GM19035 (cell line): Measurements from ENCODE around the gene RNF157.
"Not testable (repeated sequence)": the region's sequence is repeated elsewhere in the genome, so short reads cannot be mapped to it uniquely, and the experiment has no call there.

Experiments used
- ATAC-seq: cut with Tn5 transposase; IDR thresholded peaks from one replicate; pipeline ENCODE4 v1.9.1; 2021; ENCODE audit not compliant: unreplicated experiment

RNF157 gene

DNA sequence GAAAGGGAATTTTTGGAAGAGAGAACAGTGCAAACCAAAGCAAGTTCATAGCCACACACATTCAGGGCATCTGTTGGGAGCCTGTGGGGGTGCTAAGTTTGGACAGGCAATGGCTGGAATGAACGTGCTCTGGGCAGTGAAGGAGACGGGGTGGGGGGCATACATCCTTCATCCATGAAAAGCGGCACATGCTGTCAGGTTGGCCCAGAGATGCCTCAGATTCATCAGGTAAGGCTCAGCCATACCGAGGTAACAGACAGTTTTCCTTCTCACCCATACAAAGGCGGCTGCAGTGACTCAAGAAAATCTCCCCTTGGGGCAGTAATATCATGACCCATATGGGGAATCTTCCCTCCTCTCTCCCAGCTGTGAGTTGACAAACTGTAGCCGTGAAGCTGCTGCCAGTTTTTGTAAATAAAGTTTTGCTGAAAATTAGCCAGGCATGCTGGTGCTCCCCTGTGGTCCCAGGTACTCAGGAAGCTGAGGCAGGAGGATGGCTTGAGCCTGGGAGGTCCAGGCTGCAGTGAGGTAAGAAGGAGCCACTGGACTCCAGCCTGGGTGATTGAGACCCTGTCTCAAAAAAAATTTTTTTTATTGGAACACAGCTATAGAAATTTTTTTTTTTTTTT lies 15.6 kb upstream of the RNF157 start:
- ATAC-seq, result no peak

- ATAC-seq, result no peak
Observed at GRCh38 chr17:76254275-76254674, 14.0 kb upstream of the RNF157 start.

DNA sequence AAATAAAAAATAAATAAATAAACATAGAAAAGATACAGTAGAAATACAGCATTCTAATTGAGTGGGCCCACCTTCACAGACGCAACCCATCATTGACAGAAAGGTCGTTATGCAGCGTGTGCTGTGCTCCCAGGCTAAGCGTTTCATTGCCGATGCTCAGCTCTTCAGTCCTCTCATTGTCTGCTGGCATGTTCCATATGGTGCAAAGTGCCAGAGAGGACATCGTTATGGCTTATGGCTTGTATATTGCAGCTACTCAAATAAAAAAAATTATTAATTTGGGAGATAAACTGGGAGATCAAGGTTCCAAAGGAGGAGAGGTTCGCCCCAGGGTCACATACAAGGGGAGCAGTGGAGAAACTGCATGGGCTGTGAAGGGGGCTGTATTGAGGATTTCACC lies 13.5 kb upstream of the RNF157 start:
- ATAC-seq, result no peak

- ATAC-seq, result not testable (repeated sequence)
Observed at GRCh38 chr17:76252967-76253766, 12.9 kb upstream of the RNF157 start.

- peak; percentile 69 for ATAC-seq
Observed at GRCh38 chr17:76252040-76252954, 12.0 kb upstream of the RNF157 start.

- no peak for ATAC-seq
Observed at GRCh38 chr17:76251478-76252039, 11.3 kb upstream of the RNF157 start.

DNA sequence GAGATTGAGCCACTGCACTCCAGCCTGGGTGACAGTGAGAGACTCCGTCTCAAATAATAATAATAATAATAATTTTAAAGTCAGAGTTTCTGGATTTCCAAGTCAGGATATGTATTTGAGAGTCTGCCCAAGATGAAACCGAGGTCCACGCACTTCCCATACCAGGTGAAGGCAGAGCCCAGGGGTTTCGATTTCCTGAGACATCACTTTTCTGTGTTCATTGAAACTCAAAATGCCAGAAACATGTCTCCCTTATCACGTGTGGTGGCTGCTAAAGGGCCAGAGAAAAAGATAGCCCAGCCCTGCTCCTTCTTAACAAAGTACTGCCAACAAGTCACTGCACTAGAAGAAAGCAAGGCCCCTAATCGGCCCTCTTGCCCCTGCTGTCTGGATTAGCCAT lies 9.8 kb upstream of the RNF157 start:
- ATAC-seq, result no peak

GRCh38 chr17:76248013-76248782 lies 7.9 kb upstream of the RNF157 start:
- ATAC-seq, result no peak

GRCh38 chr17:76247304-76247703 lies 7.0 kb upstream of the RNF157 start:
- no peak for ATAC-seq

DNA sequence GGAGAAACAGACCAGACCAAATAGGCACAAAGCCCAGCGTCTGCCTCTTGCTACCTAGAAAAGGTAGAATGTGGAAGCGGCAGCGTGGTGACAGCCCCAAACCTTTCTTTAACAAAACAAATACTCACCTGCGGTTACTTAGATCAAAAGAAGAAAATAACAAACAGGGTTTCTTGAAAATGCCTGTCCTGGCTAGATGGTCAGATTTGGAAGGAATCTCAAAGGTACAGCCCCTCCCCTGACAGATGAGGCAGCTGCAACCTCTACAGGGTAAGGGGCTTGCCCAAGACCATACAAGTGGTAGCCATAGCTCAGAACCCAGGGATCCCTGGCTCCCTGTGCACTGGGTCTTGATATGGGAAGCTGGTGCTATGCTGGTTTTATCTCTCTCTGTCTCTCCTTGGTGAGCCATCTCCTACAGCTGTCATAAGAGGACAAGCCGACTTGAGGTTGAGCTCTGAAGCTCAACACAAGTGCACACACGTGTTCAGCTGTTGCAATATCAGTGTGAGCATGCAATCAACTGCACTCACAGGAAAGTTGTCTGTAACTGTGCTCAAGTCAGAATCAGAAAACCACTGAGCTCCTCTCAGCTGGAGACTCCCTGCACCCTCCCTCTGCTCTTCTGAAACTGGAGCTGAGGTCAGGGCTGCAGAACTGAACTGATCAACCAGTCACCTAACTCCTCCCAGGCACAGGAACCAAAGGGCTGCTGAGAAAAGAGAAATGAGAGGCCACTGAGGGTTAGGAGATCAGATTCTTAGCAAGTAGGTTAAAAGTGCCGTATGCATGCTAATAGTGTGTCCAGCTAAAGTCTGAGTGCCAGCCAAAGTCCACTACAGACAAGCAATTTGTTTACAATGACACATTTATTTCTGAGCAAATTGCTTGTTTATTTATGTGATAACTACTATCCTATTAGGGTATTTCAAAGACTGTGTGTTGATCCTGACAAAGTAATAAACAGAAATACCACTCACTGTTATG lies 6.1 kb upstream of the RNF157 start:
- peak; percentile 94 for ATAC-seq

- not testable (repeated sequence) for ATAC-seq
Observed at GRCh38 chr17:76244721-76245120, 4.4 kb upstream of the RNF157 start.

- no peak for ATAC-seq
Observed at GRCh38 chr17:76243826-76244679, 3.8 kb upstream of the RNF157 start.

DNA sequence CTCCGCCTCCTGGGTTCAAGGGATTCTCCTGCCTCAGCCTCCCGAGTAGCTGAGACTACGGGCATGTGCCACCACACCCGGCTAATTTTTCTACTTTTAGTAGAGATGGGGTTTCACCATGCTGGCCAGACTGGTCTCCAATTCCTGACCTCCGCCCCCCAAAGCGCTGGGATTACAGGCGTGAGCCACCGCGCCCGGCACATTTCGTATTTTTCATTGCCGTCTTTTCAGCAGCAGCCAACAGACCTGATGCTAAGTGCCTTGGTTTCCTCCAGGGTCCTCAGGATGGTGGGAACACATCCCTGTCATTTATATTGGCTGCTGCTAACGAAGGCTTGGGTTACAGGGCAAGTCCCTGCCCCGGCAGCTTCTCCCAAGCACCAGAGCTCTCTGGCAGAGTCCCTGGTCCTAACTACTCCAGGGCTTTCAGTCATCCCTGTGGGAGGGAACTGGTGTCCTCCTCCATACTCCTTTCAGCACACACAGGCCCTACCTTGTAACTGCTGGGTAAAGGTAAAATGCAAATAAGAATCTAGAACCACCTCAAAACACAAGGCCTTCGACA lies 1.5 kb upstream of the RNF157 start:
- no peak for ATAC-seq

- ATAC-seq, result no peak
Observed at GRCh38 chr17:76241204-76241538, 878 bp upstream of the RNF157 start.

DNA sequence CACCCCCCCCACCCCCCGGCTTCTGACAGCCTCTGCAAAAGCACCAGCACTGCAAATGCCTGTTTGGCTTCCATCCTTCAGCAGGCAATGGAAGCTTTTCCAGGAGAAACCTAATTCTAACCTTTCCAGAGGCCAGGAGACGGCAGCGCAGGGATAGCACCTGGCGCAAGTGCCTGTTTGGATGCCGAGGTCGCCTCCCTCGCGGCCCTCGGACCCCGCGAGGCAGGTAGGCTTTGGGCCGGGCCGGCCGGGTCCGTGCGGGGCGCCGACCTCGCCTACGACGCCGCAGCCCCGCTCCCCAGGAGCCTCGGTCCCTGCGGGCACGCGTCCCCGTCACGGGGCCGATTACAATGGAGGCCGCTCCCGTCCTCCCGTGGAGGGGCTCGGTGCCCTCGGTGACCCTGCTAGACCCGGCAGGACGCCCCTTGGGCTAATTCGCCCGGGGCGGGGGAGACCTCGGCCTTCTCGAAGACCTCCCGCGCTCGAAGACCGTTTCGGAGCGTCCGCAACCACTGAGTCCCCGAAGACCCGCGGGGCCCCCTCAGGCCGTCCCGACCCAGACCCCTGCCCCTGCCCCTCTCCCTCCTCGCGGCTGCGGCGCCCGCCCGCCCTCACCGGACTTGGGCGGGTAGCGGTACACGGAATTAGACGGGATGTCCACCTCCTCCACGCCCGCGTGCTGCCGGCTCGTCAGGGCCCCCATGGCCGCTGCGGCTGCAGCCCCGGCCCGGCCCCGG lies 587 bp downstream of the RNF157 start:
- peak; percentile 14 for ATAC-seq

DNA sequence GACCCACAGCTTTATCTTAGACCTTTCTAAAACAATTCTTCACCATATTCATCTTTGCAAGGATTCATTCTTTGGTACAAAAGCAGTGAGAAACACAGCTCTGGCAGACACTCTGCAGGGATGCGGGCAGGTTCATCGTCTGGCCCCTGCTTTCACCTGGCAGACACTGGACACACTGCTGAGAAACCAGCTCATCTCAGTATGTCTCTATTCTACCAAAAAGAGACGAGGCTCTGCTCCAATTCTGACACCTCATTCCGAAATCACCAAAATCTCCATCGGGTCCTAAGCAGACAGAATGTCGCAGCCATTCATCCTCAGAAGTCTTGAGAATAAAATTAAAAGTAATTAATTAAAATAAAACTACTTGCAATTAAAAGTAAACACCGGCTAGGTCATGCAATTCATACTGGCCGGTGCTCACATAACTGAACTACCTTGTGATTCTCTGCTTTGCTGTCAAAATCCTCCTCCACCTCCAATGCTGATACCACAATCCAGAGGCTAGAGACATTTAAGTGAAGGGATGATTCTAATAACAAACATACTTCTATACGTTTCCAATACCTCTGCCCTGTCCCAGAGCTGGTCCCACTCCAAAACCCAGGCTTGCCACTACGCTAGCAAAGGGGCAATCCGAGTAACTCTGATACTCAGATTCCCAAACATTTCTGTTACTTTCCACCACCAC lies 1.3 kb downstream of the RNF157 start:
- no peak for ATAC-seq

GRCh38 chr17:76237859-76238313 lies 2.4 kb downstream of the RNF157 start:
- no peak for ATAC-seq
